GM12878 (cell line): ENCODE data around the gene CDK16. TPM values are rescaled to one million over a fixed set of nuclear protein-coding genes. Genes with fewer than 3 reads are reported as not detected.

ENCODE experiments used
- polyA plus RNA-seq, 11 experiments: library from polyadenylated mRNA; depleted of rRNA in 4 of 11; unstranded in 6 of 11; stranded (reverse) in 5 of 11; fragments of >200 nt; fragmentation: Nextera tagmentation in 4 of 11; fragmentation: Illumina TruSeq in 1 of 11; extraction: Ambion mirVana in 4 of 11; extraction: Trizol in 1 of 11; gene quantifications; 1 replicate in 1 of 11; 2 replicates in 10 of 11; pipeline versions ENCODE4 v1.2.1 to v1.2.3, GENCODE V29; 2011 to 2016; ENCODE audit warnings: inconsistent platforms in 2 of 11, missing spikeins in 2 of 11, low read depth in 1 of 11
- total RNA-seq, 4 experiments: library from RNA; depleted of rRNA in 3 of 4; stranded (reverse); fragments of >200 nt in 3 of 4; fragmentation: Illumina TruSeq in 1 of 4; extraction: Trizol in 1 of 4; gene quantifications; 2 replicates each; pipeline versions ENCODE4 v1.2.1 to v1.2.3, GENCODE V29; 2013 to 2021

CDK16 gene
- total and polyA plus RNA-seq, 10 of the 15 experiments (the other 5 are each of a cell fraction or from before 2014, with no cell fraction given): 2.4 to 75.1 (median 48.2) TPM

Other genes with a start within 250 kb of the CDK16 start
- gene RGN, start 140.2 kb upstream of the CDK16 start, total RNA-seq (2014; rRNA removed): not detected in 2 replicates
- gene RGN, start 140.2 kb upstream of the CDK16 start, total RNA-seq (2014; rRNA removed; fragmentation: Illumina TruSeq; extraction: Trizol): not detected in 2 replicates
- 0.13 and 0.15 TPM in 2 replicates for gene RGN, start 140.2 kb upstream of the CDK16 start, total RNA-seq (2021)
- gene RGN, start 140.2 kb upstream of the CDK16 start, polyA plus RNA-seq (2011; rRNA removed): not detected in 2 replicates
- not detected in 2 replicates for gene RGN, start 140.2 kb upstream of the CDK16 start, polyA plus RNA-seq (2014; fragmentation: Illumina TruSeq; extraction: Trizol)
- gene RGN, start 140.2 kb upstream of the CDK16 start, polyA plus RNA-seq (2014; fragmentation: Nextera tagmentation; extraction: Ambion mirVana): not detected
- not detected in 2 replicates for gene RGN, start 140.2 kb upstream of the CDK16 start, polyA plus RNA-seq (2014; rRNA removed)
- gene RGN, start 140.2 kb upstream of the CDK16 start, polyA plus RNA-seq (2016; fragmentation: Nextera tagmentation; extraction: Ambion mirVana): not detected
- gene NDUFB11, start 74.0 kb upstream of the CDK16 start, total RNA-seq (2014; rRNA removed): 179 and 202 TPM in 2 replicates
- gene NDUFB11, start 74.0 kb upstream of the CDK16 start, total RNA-seq (2014; rRNA removed; fragmentation: Illumina TruSeq; extraction: Trizol): 51.2 and 60.8 TPM in 2 replicates
- gene NDUFB11, start 74.0 kb upstream of the CDK16 start, total RNA-seq (2021): 101 and 106 TPM in 2 replicates
- gene NDUFB11, start 74.0 kb upstream of the CDK16 start, polyA plus RNA-seq (2011; rRNA removed): 27.3 and 53.4 TPM in 2 replicates
- gene NDUFB11, start 74.0 kb upstream of the CDK16 start, polyA plus RNA-seq (2014; fragmentation: Illumina TruSeq; extraction: Trizol): 41.5 and 42.5 TPM in 2 replicates
- 10 to 100 TPM; 16.1 to 44.5 TPM for gene NDUFB11, start 74.0 kb upstream of the CDK16 start, polyA plus RNA-seq (2014; fragmentation: Nextera tagmentation; extraction: Ambion mirVana)
- 164 and 211 TPM in 2 replicates for gene NDUFB11, start 74.0 kb upstream of the CDK16 start, polyA plus RNA-seq (2014; rRNA removed)
- 100 to 1,000 TPM; 197 to 199 TPM for gene NDUFB11, start 74.0 kb upstream of the CDK16 start, polyA plus RNA-seq (2016; fragmentation: Nextera tagmentation; extraction: Ambion mirVana)
- gene RBM10, start 73.5 kb upstream of the CDK16 start, total RNA-seq (2014; rRNA removed): 46.8 and 48.0 TPM in 2 replicates
- gene RBM10, start 73.5 kb upstream of the CDK16 start, total RNA-seq (2014; rRNA removed; fragmentation: Illumina TruSeq; extraction: Trizol): 20.7 and 24.8 TPM in 2 replicates
- gene RBM10, start 73.5 kb upstream of the CDK16 start, total RNA-seq (2021): 55.5 and 57.6 TPM in 2 replicates
- gene RBM10, start 73.5 kb upstream of the CDK16 start, polyA plus RNA-seq (2011; rRNA removed): 7.8 and 16.0 TPM in 2 replicates
- 10.4 and 22.5 TPM in 2 replicates for gene RBM10, start 73.5 kb upstream of the CDK16 start, polyA plus RNA-seq (2014; fragmentation: Illumina TruSeq; extraction: Trizol)
- 1 to 10 TPM; 1.4 to 4.4 TPM for gene RBM10, start 73.5 kb upstream of the CDK16 start, polyA plus RNA-seq (2014; fragmentation: Nextera tagmentation; extraction: Ambion mirVana)
- gene RBM10, start 73.5 kb upstream of the CDK16 start, polyA plus RNA-seq (2014; rRNA removed): 34.9 and 40.2 TPM in 2 replicates
- 10 to 100 TPM; 50.0 to 60.0 TPM for gene RBM10, start 73.5 kb upstream of the CDK16 start, polyA plus RNA-seq (2016; fragmentation: Nextera tagmentation; extraction: Ambion mirVana)
- gene UBA1, start 24.9 kb upstream of the CDK16 start, total RNA-seq (2014; rRNA removed): 228 and 255 TPM in 2 replicates
- 60.1 and 64.7 TPM in 2 replicates for gene UBA1, start 24.9 kb upstream of the CDK16 start, total RNA-seq (2014; rRNA removed; fragmentation: Illumina TruSeq; extraction: Trizol)
- gene UBA1, start 24.9 kb upstream of the CDK16 start, total RNA-seq (2021): 296 and 314 TPM in 2 replicates
- 96.5 and 271 TPM in 2 replicates for gene UBA1, start 24.9 kb upstream of the CDK16 start, polyA plus RNA-seq (2011; rRNA removed)
- gene UBA1, start 24.9 kb upstream of the CDK16 start, polyA plus RNA-seq (2014; fragmentation: Illumina TruSeq; extraction: Trizol): 121 and 180 TPM in 2 replicates
- gene UBA1, start 24.9 kb upstream of the CDK16 start, polyA plus RNA-seq (2014; fragmentation: Nextera tagmentation; extraction: Ambion mirVana): 10 to 100 TPM; 60.4 to 79.9 TPM
- 225 and 247 TPM in 2 replicates for gene UBA1, start 24.9 kb upstream of the CDK16 start, polyA plus RNA-seq (2014; rRNA removed)
- 100 to 1,000 TPM; 208 to 229 TPM for gene UBA1, start 24.9 kb upstream of the CDK16 start, polyA plus RNA-seq (2016; fragmentation: Nextera tagmentation; extraction: Ambion mirVana)
- gene USP11, start 14.3 kb downstream of the CDK16 start, total RNA-seq (2014; rRNA removed): 15.8 and 20.0 TPM in 2 replicates
- gene USP11, start 14.3 kb downstream of the CDK16 start, total RNA-seq (2014; rRNA removed; fragmentation: Illumina TruSeq; extraction: Trizol): 13.1 and 14.6 TPM in 2 replicates
- gene USP11, start 14.3 kb downstream of the CDK16 start, total RNA-seq (2021): 37.5 and 42.3 TPM in 2 replicates
- gene USP11, start 14.3 kb downstream of the CDK16 start, polyA plus RNA-seq (2011; rRNA removed): 9.1 and 24.7 TPM in 2 replicates
- 19.9 and 21.0 TPM in 2 replicates for gene USP11, start 14.3 kb downstream of the CDK16 start, polyA plus RNA-seq (2014; fragmentation: Illumina TruSeq; extraction: Trizol)
- 1 to 10 TPM; 3.3 to 5.9 TPM for gene USP11, start 14.3 kb downstream of the CDK16 start, polyA plus RNA-seq (2014; fragmentation: Nextera tagmentation; extraction: Ambion mirVana)
- 21.8 and 25.1 TPM in 2 replicates for gene USP11, start 14.3 kb downstream of the CDK16 start, polyA plus RNA-seq (2014; rRNA removed)
- gene USP11, start 14.3 kb downstream of the CDK16 start, polyA plus RNA-seq (2016; fragmentation: Nextera tagmentation; extraction: Ambion mirVana): 10 to 100 TPM; 42.5 to 44.0 TPM
- 0.06 and 0.16 TPM in 2 replicates for gene ZNF157, start 151.9 kb downstream of the CDK16 start, total RNA-seq (2014; rRNA removed)
- 0.14 and 0.18 TPM in 2 replicates for gene ZNF157, start 151.9 kb downstream of the CDK16 start, total RNA-seq (2014; rRNA removed; fragmentation: Illumina TruSeq; extraction: Trizol)
- 0.11 TPM in 1 of 2 replicates, not detected in the other for gene ZNF157, start 151.9 kb downstream of the CDK16 start, total RNA-seq (2021)
- gene ZNF157, start 151.9 kb downstream of the CDK16 start, polyA plus RNA-seq (2011; rRNA removed): 0.08 and 0.23 TPM in 2 replicates
- 0.16 TPM in 2 replicates for gene ZNF157, start 151.9 kb downstream of the CDK16 start, polyA plus RNA-seq (2014; fragmentation: Illumina TruSeq; extraction: Trizol)
- gene ZNF157, start 151.9 kb downstream of the CDK16 start, polyA plus RNA-seq (2014; fragmentation: Nextera tagmentation; extraction: Ambion mirVana): under 1 TPM in 1 of 2 experiments, not detected in 1; 0.05 TPM
- 0.13 TPM in 1 of 2 replicates, not detected in the other for gene ZNF157, start 151.9 kb downstream of the CDK16 start, polyA plus RNA-seq (2014; rRNA removed)
- under 1 TPM in 1 of 2 experiments, not detected in 1; 0.16 TPM for gene ZNF157, start 151.9 kb downstream of the CDK16 start, polyA plus RNA-seq (2016; fragmentation: Nextera tagmentation; extraction: Ambion mirVana)